Measurements from ENCODE around the gene CNPY4. TPM values are rescaled to one million over a fixed set of nuclear protein-coding genes. Genes with fewer than 3 reads are reported as not detected.

Gene CNPY4
- total RNA-seq, 1 donor from 2014 or later = 27.9 TPM

- Mint-ChIP-seq H3K4me3 (no peak overlapping the region), H3K27ac (no peak overlapping the region), H3K36me3 (peaks cover 19% of the 10 kb centered on the region), H3K9me3 (no peaks in the 10 kb centered on the region), H3K27me3 (ENCODE audit: low read depth) (no peaks in the 10 kb centered on the region), H3K4me1 (peaks cover 9% of the 10 kb centered on the region)
- DNase-seq (ENCODE audit: low spot score in 2 of 2, unreplicated experiment in 2 of 2) = no peak
- no peak for TF ChIP-seq CTCF (IDR thresholded peaks at IDR 0.05; ENCODE audit: unreplicated experiment)
Observed at GRCh38 chr7:100115026-100115425, 4.4 kb upstream of the CNPY4 start.

GRCh38 chr7:100118388-100119071 lies 904 bp upstream of the CNPY4 start:
- no peak for DNase-seq (ENCODE audit: low spot score in 2 of 2, unreplicated experiment in 2 of 2)
- H3K4me3 Mint-ChIP-seq = peak overlapping the region; percentile 94
- no peaks in the 10 kb centered on the region for H3K9me3 Mint-ChIP-seq
- H3K36me3 Mint-ChIP-seq = peaks cover 11% of the 10 kb centered on the region
- no peak for TF ChIP-seq CTCF (IDR thresholded peaks at IDR 0.05; ENCODE audit: unreplicated experiment)
- H3K27me3 Mint-ChIP-seq (ENCODE audit: low read depth) = no peaks in the 10 kb centered on the region
- peaks cover 17% of the 10 kb centered on the region for H3K4me1 Mint-ChIP-seq
- H3K27ac Mint-ChIP-seq = peak overlapping the region; percentile 99

GRCh38 chr7:100119970-100120732 lies 717 bp downstream of the CNPY4 start:
- peaks cover 8% of the 10 kb centered on the region for H3K36me3 Mint-ChIP-seq
- H3K9me3 Mint-ChIP-seq = no peaks in the 10 kb centered on the region
- TF ChIP-seq CTCF (IDR thresholded peaks at IDR 0.05; ENCODE audit: unreplicated experiment) = no peak
- peaks cover 17% of the 10 kb centered on the region for H3K4me1 Mint-ChIP-seq
- H3K27me3 Mint-ChIP-seq (ENCODE audit: low read depth) = no peaks in the 10 kb centered on the region
- peak in 1 of 2 experiments; percentile 69 for DNase-seq (ENCODE audit: low spot score in 2 of 2, unreplicated experiment in 2 of 2)
- H3K4me3 Mint-ChIP-seq = peak overlapping the region; percentile 94
- peak overlapping the region; percentile 99 for H3K27ac Mint-ChIP-seq

GRCh38 chr7:100120733-100121036 lies 1.3 kb downstream of the CNPY4 start:
- no peak for TF ChIP-seq CTCF (IDR thresholded peaks at IDR 0.05; ENCODE audit: unreplicated experiment)
- peak overlapping the region; percentile 94 for H3K4me3 Mint-ChIP-seq
- no peaks in the 10 kb centered on the region for H3K9me3 Mint-ChIP-seq
- H3K4me1 Mint-ChIP-seq = peaks cover 20% of the 10 kb centered on the region
- peak overlapping the region; percentile 99 for H3K27ac Mint-ChIP-seq
- no peaks in the 10 kb centered on the region for H3K27me3 Mint-ChIP-seq (ENCODE audit: low read depth)
- DNase-seq (ENCODE audit: low spot score in 2 of 2, unreplicated experiment in 2 of 2) = no peak
- peaks cover 8% of the 10 kb centered on the region for H3K36me3 Mint-ChIP-seq

- H3K27me3 Mint-ChIP-seq (ENCODE audit: low read depth) = no peaks in the 10 kb centered on the region
- H3K4me3 Mint-ChIP-seq = no peak overlapping the region
- no peaks in the 10 kb centered on the region for H3K9me3 Mint-ChIP-seq
- peaks cover 2% of the 10 kb centered on the region for H3K36me3 Mint-ChIP-seq
- peaks cover 29% of the 10 kb centered on the region for H3K4me1 Mint-ChIP-seq
- DNase-seq (ENCODE audit: low spot score in 2 of 2, unreplicated experiment in 2 of 2) = no peak
- TF ChIP-seq CTCF (IDR thresholded peaks at IDR 0.05; ENCODE audit: unreplicated experiment) = no peak
- H3K27ac Mint-ChIP-seq = no peak overlapping the region
Observed at GRCh38 chr7:100122067-100122466, 2.6 kb downstream of the CNPY4 start.

Measured in mesothelial cell of epicardium (in vitro differentiated cells).